Amniotic epithelial cell (primary cell): ENCODE measurements around the gene SEC16A.

ENCODE experiments used
- DNase-seq: peaks from one replicate; pipeline ENCODE4 v3.0.0-alpha.2; 2010; ENCODE audit warnings: low read depth

SEC16A gene

DNA sequence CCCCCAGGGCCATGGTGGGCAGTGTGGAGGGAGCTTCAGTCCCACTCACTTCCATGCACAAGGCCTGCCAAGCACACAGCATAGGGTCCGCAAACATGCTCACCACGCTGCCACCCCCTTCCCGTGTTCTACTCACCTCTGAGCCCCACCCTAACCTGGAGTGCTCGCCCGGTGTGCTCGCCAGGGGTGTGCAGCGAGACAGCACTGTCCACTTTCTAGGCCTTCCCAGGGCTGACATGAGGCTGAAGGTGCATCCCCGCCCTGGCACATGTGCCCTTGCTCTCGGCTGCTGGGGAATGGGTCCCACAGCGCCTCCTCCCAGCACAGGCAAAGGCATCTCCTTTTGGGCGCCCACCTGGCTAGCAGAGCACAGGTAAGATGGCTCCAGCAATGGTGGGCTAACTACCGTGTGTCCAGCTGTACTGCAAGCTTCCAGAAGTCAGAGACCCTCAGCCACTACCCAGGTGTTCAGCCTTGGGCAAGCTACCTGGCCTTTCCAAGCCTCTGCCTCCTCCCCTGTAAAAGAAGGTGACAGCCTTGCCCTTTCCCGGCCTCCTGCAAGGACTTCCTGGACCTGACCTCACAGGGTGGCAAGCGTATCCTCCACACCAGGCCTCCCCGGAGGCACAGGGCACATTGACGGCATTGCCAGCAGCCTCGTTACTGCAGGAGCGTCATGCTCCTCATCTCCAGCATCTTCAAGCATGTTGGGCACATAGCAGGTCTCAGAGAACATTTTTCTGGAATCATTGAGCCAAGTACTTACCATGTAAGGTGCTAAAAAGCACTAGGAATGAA is 4.2 kb upstream of the SEC16A start:
- DNase-seq: no peak

DNA sequence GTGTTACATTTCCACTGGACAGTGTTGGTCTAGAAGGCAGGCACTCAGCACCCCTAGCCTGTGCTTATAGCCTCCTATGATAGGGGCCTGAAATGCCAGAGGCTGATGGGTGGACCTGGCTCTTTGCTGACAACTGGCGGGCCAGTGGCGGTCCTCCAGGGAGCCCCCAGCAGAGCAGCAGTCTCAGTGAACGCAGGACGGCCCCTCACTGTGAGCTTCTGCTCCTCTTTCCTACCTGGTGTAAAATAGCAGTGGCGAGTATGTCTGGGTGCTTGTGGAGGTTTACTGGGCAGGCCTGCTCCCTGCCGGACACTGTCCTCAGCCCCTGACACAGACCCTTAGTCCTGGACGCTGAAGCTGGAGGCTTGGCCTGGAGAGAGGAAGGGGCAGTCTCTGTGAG is 3.3 kb upstream of the SEC16A start:
- DNase-seq: no peak

DNA sequence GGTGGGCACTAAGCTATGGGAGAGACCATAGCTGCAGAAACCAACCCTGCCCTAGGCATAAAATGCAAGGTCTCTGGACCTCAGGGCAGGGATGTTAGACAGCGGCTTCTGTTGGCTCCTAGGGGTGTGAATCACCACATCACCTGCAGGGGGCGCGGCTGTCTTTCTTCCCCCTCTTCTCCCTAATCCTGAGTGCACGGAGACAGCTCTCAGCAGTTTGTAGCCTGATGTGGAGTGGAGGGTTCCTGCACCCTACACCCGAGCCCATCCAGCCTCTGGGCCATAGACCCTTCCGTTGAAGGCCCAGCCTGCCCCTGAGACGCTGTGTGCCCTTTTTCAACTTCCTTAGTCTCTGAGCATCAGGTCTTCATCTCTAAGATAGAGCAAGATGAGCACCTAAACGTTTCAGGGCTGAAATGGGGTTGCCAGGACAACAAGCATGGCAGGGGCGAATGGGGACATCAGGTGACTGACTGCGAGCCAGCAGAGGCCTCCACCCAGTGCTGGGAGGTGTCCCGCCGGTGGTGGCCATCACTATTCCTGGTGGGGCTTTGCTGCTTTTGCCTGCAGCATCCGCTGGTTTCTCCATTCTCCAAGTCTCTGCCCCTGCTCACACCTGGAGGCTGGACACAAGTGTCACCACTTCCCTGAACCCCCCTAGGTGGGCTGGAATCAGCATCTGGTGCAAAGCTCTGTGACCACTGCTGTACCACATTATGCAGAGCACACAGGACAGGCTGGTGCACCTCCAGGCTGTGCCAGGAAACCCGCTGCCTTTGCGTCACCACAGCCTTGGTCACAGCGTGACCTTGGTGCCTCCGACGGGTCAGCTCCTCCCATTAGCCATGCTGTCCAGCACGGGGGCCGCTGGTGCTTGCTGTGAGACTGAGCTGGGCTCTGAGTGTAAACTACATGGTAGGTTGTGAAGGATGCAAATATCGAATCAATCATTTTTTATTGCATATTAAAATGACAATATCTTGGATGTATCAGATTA is 2.5 kb upstream of the SEC16A start:
- DNase-seq: peak; percentile 55

DNA sequence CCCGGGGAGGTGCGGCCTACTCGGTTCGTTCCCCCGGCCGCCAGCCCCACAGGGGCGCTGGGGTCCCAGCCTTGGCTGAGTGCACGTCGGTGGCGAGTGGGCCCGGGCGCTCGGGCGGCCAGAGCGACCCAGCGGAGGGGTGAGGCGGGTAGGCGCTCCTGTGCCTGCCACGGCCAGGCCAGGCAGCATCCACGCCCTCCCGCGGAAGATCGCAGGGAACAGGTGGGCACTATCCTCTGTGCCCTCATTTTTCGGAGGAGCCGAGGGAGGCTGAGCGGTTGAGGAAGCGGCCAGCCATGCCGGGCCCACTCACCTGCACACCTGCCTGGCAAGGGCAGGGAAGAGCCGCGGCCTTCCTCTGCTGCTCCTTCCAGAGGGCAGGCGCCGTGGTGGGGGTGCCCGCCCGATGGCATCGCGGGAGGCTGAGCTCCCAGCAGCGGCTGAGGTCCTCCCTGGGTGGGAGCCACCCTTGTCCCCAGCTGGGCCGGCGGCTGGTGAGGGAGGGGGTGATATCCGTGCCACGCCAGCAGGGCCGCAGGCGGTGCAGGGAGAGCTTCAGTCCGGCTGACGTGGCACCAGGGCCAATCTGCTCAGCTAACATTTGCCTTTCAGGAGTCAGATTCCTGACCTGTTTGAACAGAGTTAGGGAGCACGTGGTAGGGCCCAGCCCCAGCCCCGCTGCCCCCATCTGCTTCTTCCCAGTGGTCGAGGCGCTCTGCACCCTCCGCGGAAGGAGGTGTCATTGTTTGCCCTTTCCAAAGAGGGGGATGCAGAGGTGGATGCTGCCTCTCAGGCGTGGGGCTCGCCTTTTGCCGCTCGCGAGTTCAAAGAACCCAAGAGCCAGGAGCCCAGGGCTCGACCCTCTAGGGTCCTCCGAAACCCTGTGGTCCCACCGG is 1.6 kb upstream of the SEC16A start:
- no peak for DNase-seq

- peak; percentile 57 for DNase-seq
Observed at GRCh38 chr9:136483589-136484152, 831 bp upstream of the SEC16A start.

DNA sequence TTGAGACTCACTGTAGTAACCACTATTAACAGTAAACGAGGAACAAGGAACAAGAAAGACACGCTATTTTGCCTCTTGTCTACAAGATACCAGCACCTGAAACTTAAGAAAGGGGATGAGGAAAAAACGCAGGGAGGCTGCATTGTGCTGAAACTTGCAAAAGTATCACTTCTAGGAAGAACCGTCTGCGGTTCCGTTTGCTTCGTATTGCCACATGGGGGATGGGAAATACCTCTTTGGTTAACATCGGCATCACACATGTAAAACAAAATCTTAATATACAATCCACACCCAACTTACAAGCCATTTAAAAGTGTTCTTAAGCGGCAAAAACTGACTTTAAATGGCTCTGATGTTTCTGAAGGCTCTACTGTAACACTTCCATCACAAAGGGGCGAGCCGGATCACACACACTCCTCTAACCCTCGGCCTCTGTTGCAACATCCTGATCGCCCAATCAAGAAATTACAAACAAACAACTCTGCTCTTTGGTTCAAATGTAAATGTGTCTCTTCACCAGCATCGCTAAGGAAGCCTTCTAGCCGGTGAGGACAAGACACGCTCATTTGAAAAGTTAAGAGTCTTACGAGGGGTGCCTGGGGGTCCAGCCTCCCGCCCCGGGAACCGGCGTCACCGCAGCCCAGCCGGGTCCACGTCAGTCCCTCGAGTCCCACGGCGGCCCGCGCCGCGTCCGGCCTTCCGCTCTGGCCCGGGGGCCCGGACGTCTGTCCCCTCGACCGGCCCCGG is 621 bp downstream of the SEC16A start:
- DNase-seq: peak; percentile 48

GRCh38 chr9:136481558-136481957 is 1.3 kb downstream of the SEC16A start:
- DNase-seq: no peak

GRCh38 chr9:136476369-136477150 is 6.3 kb downstream of the SEC16A start:
- DNase-seq: no peak

- no peak for DNase-seq
Observed at GRCh38 chr9:136474974-136475865, 7.6 kb downstream of the SEC16A start.

GRCh38 chr9:136474021-136474640 is 8.7 kb downstream of the SEC16A start:
- no peak for DNase-seq

- no peak for DNase-seq
Observed at GRCh38 chr9:136473354-136473721, 9.5 kb downstream of the SEC16A start.

- no peak for DNase-seq
Observed at GRCh38 chr9:136472640-136473353, 10.0 kb downstream of the SEC16A start.

GRCh38 chr9:136471802-136472487 is 10.9 kb downstream of the SEC16A start:
- DNase-seq: no peak

DNA sequence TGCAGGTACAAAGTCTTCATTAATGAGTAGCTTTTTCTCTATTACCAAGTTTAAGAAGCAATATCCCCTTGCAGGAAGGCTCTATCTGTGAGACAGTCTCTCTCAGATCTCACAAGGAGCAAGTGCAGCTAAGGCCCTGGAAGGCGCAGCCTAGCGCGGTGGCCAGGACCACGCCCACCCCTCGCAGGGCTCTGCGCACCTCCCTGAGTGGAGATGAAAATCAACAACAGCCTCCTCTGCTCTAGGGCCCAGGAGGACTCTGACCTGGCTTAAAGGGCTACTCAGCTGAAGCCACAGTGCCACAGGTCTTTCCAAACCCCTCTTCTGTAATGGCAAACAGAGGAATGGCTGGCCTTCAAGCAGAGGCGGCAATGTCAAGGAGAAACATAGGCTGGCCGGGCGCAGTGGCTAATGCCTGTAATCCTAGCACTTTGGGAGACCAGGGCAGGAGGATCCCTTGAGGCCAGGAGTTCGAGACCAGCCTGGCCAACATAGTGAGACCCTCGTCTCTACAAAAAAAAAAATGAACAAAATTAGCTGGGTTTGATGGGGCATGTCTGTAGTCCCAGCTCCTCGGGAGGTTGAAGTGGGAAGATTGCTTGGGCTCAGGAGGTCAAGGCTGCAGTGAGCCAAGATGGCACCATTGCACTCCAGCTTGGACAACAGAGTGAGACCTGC is 11.9 kb downstream of the SEC16A start:
- DNase-seq: no peak

DNA sequence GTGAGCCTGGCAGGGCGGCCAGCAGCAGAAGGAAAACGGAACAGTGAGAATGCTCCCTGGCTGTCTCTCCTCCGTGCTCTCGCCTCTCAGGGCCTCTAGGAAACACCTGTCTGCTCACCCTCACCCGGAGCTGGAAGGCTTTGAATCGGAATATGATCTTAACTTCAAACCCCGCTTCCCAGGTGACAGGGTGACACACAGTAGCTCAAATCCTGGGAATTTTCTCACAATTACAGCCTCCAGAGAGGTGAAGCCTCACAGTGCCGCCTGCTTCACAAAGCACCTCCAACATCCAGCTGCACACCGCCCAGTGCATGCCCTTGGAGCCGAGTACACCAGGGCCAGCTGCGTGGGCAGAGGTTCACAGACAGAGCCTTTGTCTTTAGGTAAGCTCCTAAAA is 12.5 kb downstream of the SEC16A start:
- DNase-seq: no peak

DNA sequence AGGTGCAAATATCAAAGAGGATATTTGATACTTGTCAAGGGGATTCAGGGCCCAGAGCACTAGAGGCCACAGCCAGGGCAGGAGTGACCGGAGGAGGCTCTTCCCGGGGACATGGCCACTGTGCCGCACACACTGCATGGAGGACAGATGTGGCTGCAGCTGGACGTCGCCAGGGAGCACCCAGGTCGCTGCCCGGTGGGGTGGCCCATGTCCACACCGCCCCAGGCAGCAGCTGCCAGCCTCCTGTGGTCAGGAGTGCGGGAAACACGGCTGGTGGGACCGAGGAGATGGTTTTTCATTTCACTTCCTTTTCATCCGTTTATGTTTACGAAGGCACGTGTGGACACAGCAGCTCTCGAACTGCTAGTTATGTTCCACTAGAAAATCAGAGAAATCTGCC is 15.1 kb downstream of the SEC16A start:
- DNase-seq: no peak

DNA sequence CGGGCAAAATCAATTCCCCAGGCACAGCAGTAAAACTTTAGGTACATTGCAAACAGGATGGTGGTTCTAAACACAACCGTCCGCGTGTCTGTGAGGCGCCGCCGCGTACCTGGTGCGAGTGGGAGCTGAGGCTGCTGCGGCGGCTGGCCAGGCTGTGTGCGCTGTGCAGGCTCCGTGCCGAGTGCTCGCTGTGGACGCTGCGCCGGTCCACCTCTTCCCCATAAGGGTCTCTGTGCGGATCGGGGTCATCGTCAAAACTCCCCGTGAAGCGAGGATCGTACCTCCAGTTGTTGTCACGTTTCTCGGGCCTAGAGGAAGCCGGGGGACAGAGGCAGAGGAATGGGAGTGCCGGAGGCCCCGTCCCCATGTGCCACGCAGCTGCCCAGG is 16.7 kb downstream of the SEC16A start:
- no peak for DNase-seq
